Stimulated activated CD8-positive, alpha-beta memory T cell treated with anti-CD3 and anti-CD28 coated beads, Interleukin-12 subunit alpha, Interleukin-12 subunit beta, amount 100 ng/mL, for 24 hours (primary cell): ENCODE data around the gene ZMYND15.

Source experiments
- DNase-seq: peaks from one replicate; pipeline ENCODE4 v3.0.0-alpha.2; 2020; ENCODE audit errors: extremely low read depth

The ZMYND15 gene

DNA sequence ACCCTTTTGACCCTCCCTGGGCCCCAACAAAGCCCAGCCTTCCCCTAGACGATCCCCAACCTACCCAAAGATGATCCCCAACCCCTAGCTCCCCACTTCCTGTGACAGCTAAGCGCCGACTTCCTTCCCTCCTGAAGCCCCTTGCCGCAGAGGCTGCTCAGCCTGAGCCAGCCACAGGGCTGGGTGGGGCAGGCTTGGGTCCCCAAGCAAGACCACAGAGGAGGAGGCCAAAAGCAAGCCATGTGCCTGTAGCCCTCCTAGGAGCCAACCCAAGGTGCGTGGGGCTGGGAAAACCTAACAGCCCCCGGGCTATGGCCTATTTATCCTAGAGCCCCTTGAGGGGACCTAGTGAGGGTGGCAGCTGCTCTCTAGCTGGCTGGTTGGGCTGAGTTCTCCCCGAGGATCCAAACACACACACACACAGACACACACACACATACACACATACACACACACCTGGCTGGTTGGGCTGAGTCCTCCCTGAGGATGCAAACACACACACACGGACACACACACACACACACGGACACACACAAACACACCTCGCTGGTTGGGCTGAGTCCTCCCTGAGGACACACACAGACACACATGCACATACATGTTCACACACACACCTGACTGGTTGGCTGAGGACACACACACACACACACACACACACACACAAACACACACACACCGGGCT, 24.4 kb upstream of the ZMYND15 start:
- DNase-seq: no peak

DNA sequence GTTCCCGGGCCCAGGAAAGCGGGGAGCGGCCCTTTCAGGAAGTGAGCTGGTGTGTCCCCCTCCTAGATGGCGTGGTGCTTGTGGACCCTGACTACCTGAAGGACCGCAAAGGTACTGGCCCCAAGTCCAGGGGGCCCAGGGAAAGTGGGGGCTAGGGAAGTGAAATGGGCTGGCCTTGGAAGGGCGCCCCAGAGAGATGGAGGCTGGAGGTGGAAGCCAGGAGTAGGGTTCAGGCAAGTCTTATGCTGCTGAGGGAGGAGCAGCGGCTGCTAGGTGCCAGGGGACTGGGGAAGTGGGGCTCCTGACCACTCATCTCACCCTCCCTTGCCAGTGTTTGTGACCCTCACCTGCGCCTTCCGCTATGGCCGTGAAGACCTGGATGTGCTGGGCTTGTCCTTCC, 23.6 kb upstream of the ZMYND15 start:
- DNase-seq: no peak

DNA sequence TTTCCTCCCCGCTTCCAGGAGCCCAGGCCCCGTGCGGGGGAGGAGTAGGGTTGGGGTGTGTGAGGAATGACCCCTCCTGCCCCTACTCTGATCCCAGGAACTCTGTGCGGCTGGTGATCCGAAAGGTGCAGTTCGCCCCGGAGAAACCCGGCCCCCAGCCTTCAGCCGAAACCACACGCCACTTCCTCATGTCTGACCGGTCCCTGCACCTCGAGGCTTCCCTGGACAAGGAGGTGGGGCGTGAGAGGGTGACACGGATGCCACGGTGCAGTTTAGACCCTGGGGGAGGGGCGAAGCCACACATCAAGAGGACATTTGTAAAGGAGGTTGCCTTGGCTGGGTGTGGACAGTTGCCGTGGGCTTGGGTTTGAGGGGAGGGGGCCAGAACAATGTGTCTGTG, 21.8 kb upstream of the ZMYND15 start:
- no peak for DNase-seq

DNA sequence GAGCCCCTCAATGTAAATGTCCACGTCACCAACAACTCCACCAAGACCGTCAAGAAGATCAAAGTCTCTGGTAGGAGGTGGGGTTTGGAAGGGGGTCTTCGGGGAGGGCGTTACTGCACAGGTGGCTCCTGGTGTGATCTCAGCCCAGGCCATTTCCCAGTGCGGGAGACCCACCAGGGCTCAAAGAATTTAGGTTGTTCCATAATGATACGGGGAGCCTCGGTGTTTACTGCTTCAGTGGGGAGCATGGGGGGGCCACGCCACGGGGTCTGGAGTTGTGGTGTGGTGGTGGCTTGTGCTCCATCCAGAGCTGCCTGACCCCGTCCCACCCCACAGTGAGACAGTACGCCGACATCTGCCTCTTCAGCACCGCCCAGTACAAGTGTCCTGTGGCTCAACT, 21.4 kb upstream of the ZMYND15 start:
- no peak for DNase-seq

DNA sequence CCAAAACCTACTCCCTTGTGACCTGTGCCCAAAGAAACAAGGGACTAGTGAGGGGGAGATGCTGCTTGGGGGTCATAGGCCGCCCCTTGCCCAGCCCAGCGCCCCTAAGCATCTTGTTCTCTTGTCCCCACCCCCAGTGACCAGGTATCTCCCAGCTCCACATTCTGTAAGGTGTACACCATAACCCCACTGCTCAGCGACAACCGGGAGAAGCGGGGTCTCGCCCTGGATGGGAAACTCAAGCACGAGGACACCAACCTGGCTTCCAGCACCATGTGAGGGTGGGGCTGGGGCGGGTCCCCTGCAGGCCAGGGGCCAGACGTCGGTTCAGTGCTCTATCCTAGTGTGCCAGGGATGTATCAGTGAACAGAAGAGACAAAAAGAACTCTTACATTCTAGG, 20.5 kb upstream of the ZMYND15 start:
- DNase-seq: no peak

DNA sequence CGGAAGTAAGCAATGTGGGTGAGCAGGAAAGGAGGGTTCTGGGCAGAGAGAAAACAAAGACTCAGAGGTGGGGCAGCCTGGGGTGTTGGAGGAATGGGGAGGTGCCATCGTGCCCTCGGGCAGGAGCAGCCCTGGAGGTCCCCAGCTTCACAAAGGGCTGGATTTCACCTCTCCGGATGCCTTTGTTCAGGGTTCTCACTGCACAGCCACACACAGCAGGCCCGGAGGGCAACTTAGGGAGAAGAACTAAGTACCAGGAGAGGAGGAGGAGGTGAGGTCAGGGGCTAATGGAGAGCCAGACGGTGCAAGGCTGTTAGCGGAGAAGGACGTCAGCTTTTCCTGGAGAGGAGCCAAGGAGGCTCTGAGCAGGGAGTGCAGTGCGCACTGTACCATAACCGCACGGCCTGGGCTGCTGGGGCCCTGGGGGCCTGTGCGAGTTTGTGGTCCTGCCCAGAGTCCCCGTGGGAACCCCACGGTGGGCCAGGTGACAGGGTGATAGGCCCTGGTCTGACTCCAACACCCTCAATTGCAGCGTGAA, 19.9 kb upstream of the ZMYND15 start:
- DNase-seq: no peak

DNA sequence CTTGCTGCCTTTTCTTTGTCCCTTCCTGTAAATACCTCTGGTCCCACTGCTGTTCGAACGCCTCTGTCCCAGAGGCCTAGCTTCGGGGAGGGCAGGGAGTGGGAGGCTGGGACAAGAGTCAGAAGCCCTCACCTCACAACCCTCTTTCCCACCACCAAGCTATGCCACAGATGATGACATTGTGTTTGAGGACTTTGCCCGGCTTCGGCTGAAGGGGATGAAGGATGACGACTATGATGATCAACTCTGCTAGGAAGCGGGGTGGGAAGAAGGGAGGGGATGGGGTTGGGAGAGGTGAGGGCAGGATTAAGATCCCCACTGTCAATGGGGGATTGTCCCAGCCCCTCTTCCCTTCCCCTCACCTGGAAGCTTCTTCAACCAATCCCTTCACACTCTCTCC, 18.8 kb upstream of the ZMYND15 start:
- DNase-seq: no peak

DNA sequence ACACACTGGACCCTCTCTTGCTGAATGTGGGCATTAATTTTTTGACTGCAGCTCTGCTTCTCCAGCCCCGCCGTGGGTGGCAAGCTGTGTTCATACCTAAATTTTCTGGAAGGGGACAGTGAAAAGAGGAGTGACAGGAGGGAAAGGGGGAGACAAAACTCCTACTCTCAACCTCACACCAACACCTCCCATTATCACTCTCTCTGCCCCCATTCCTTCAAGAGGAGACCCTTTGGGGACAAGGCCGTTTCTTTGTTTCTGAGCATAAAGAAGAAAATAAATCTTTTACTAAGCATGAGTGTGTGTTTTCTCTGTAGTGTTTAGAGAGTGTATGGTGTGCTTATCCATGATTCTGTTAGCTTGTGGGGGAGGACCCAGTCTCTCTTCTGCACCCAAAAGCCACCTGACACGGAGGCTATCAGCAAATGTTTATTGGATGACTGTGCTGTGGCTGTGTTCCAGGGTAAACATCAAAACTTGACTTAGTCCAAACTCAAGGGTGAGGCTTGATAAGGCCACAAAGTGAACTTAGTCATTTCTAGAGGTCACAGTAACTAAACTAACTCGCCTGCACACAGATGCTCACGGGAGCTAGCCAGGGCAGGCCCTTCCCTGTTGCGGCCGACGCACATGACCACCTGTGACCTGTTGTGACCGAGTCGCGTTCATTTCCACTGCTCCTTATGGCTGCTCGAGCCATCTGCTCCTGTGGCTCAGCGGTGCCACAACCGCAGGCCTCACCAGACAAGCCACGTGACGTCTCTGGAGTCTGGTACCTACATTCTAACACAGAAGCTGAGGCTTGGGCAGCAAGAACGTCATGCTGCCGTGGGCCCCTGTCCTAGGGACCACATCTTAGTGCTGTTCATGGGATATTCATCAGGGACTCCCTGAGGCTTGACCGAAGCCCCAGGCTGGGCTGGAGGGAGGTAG, 18.2 kb upstream of the ZMYND15 start:
- no peak for DNase-seq

DNA sequence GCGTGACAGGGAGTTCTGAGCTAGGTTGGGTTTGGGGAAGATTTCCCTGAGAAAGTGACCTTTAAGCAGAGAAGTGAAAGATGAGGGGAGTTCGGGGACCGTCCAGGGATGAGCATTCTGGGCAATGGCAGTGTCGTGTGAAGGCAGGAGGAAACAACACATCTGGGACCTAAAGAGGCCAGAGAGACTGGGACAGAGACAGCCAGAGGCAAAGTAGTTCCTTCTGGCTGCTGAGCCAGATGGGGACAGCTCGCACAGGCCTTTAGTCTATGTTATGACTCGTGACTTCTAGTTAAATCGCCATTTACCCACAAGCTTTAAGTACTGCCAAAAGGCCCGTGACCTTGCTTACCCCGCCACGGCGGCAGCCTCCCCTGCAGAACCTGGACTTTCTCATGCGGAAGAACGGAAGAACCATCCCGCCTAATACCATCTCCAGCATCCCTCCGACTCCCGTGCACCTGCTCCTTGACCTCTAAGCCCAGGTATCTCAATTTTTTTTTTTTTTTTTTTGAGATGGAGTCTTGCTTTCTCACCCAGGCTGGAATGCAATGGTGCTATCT, 16.9 kb upstream of the ZMYND15 start:
- no peak for DNase-seq

DNA sequence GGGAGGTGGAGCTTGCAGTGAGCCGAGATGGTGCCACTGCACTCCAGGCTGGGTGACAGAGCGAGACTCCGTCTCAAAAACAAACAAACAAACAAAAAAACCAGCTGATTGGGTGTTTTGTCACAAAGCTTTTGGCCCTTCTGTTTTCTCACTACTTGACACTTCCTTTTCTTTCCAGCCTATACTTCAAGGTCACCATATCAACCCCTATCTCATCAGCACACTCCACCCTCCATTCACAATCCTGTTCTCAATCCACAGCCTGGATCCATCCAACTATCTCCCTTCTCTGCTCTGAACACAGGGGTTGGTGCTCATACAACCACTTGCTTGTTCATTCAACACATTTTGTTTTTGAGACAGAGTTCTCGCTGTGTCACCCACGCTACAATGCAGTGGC, 15.0 kb upstream of the ZMYND15 start:
- no peak for DNase-seq

DNA sequence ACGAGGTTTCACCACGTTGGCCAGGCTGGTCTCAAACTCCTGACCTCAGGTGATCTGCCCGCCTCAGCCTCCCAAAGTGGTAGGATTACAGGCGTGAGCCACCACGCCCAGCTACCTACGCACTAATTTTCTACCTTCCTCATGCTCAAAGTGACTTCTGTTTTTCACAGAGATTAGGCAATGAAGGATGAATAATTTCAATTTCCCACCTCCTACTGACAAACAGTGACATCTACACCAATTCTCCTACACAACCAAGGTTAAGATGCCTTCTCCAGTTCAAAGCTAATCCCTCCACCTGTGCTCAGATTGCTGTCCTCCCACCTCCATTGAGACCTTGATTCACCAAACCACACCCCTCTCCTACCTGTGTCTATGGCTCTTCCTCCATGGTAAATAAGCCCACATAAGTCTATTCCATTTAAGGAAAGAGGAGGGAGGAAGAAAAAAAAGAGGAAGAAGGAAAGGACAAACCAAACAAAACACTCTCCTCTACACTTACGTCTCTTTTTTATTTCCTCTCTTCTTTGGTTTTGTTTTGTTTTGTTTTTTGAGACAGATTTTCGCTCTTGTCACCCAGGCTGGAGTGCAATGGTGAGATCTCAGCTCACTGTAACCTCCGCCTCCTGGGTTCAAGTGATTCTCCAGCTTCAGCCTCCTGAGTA, 13.9 kb upstream of the ZMYND15 start:
- DNase-seq: no peak

DNA sequence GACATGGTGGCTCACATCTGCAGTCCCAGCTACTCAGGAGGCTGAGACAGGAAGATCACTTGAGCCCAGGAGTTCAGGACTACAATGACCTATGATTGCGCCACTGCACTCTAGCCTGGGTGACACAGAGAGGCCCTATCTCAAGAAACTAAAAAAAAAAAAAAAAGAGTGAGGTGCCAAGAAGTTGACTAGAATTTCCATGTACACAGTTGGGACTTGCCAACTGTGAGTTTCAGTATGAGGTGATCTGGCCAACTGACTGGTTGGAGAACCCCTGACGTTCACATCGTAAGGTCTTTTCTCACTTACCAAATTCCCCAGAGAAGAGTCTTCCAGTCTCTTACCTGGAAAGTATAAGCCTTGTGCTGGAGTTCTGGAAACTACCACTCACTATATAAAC, 11.5 kb upstream of the ZMYND15 start:
- DNase-seq: no peak

DNA sequence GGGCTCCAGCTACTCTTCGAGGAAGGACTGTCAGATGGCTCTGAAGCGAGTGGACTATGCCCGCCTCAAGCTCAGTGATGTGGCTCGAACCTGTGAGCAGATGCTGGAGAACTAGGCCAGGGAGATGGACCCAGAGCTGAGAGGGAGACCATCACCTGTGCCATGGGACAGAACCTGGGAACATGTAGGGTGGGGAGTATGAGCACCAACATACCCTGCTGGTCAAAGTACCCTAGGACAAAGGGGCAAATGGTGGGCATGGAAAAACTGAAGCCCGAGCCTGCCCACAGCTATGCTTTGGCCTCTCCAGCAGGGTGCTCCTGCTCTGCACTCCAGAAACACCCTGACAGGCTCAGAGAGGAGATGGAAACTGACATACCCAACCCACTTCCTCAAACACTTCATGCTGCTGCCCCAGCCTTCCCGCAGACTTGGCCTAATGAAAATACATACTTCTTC, 6.5 kb upstream of the ZMYND15 start:
- no peak for DNase-seq

DNA sequence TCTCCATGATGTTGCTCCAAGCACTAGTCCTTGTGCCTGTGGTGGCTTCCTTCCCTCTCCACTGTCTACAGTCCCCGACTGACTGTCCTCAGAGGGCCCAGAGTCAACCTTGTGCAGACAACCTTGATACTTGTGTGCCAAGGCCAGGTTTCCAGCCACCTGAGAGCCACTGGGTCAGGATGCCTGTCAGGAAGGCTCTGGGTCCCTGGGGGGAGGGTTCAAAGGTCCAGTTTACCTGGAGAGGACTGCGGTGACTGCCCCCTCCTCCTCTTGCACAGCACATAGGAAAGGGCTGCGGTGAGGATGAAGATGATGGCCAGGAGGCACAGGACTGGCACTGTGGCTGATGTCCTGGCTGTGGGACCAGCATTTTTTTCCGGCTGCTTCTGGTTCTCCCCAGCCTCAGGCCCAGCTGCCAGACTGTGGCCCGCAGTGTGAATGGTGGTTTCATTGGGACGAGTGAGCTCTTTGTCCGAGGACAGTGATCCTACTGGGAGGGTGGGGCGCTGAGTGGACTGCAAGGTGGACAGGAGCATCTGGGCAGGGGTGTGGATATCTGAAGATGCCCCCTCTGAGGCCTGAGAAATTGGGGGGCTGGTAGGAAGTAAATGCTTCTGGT, 4.7 kb upstream of the ZMYND15 start:
- no peak for DNase-seq

DNA sequence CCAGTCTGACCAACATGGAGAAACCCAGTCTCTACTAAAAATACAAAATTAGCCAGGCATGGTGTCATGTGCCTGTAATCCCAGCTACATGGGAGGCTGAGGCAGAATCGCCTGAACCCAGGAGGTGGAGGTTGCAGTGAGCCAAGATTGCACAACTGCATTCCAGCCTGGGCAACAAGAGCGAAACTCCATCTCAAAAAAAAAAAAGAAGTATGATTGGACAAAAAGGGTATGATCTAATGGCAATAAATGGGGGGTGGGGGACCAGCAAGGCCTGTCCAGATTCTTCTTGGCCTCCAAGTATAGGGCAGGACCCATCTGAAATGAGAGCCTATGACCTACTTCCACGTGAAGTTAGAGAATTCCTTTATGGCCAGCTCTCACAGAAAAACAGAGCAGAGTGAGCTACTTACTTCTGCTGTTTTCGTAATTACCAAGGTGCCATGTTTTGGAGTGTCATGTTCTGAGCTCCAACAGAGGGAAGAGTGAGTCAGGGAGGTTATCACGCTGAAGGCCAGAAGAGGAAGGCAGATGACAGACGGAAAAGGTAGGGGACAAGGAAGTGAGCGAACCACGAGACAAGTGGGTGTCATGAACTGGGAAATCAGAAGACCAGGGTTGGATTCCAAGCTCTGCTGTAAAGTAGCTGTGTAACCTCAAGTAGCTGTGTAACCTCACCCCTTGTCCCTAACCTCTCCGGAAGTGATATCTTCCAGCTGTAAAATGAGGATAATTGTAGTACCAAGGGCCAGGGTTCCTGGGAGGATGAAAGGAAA, 3.6 kb upstream of the ZMYND15 start:
- no peak for DNase-seq

DNA sequence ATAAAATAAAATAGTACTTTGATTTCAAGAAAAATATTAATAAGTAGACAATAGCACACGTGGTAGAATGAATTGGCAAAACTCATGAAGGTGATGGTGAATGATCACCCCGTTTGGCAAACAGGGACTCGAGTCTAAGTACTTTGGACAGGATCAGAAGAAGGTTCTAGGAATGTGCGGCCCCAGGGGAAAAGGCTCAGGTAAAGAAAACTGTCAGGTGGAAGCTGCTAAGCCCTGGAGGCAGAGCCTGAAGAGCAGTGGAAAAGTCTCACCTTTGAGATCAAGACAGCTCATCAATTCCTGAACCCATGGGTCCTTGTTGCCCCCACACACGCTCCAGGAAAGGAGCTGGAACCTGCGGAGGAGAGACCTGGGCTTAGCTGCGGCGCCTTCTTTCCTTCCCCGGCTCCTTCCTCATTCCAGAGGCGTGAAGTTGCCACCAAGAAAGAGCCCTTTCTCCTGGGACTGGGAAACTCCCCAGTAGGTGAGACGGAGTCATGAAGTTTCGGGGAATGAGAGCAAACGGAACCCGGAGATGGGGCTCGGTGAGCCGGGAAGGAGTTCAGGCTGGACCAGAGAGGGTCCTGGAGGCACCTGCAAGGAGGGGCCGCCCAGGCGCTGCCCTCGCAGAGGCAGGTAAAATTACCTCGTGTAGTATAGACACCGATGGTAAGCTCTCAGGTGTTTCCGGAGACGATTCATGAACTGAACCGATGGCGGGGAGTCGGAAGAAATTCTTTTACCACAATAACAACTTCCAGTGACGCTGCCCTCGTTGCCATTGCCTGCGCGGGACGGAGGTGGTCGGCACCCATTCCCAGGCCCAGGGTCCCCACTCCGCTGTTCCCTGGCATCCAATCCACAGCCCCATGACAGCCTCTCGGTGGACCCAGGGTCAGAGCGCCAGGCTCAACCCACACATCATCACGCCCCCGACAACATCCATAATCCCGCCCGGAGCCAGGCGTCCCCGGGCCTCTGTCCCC, 1.2 kb upstream of the ZMYND15 start:
- DNase-seq: no peak

DNA sequence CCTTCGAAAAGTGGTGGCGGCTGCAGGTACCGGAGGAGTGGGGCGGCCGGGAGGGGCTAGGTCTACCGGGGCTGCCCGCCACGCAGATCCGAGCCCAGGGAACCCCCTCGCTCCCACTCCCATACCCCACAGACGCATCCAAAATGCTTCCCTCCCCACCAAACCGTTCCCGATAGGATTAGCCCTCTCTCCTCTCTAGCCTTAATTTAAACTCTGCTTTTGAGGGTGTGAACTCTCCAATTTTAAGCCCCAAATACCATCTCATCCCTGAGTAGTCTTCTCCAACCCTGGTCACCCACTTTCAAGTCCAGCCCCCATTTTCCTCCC, 355 bp downstream of the ZMYND15 start:
- DNase-seq: no peak

DNA sequence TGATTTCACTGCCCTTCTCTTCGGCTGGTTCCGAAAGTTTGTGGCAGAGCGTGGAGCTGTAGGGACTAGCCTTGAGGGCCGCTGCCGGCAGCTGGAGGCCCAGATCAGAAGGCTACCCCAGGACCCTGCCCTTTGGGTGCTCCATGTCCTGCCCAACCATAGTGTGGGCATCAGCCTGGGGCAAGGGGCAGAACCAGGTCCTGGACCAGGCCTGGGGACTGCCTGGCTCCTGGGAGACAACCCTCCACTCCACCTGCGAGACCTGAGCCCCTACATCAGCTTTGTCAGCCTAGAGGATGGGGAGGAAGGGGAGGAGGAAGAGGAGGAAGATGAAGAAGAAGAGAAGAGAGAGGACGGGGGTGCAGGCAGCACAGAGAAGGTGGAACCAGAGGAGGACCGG, 951 bp downstream of the ZMYND15 start:
- no peak for DNase-seq

DNA sequence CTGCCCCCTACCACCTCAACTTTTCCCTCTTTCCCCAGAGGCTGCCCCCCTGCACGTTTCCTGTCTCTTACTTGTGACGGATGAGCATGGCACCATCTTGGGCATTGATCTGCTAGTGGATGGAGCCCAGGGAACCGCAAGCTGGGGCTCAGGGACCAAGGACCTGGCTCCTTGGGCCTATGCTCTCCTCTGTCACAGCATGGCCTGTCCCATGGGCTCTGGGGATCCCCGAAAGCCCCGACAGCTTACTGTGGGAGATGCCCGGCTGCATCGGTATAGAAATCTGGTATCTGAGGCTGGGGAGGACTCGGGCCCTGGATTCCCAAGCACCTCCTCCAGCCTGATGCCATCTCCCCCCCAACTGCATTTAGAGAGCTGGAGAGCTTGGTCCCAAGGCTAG, 1.9 kb downstream of the ZMYND15 start:
- DNase-seq: no peak

DNA sequence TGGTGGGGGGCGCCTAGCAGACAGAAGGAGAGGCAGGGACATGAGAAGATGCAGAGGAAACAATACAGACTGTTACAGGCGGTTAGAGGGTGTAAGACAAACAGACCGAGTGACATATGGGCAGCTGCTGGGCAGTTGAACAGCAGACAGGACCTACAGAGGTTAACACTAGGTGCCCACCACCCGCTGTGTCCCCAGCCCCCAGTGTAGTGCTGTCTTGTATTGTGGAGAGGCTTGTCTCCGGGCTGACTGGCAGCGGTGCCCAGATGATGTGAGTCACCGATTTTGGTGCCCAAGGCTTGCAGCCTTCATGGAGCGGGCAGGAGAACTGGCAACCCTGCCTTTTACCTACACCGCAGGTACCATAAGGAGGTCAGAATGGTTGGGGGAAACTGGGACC, 2.5 kb downstream of the ZMYND15 start:
- DNase-seq: no peak
